Osteoblast (primary cell): ENCODE data around the gene TNRC18. TPM values are rescaled to one million over a fixed set of nuclear protein-coding genes. Genes with fewer than 3 reads are reported as not detected.
"Not testable (repeated sequence)": the region's sequence is repeated elsewhere in the genome, so short reads cannot be mapped to it uniquely, and the experiment has no call there.

Experiments
- DNase-seq: peaks from one replicate; pipeline ENCODE4 v3.0.0; 2011; ENCODE audit warnings: low spot score, mixed read lengths; ENCODE audit not compliant: insufficient read length; ENCODE audit errors: missing footprints
- H2AFZ ChIP-seq: 2 replicates; pipeline ENCODE4 v1.6.0; 2011; ENCODE audit warnings: mild to moderate bottlenecking, low read length
- H3K27ac ChIP-seq: 2 replicates; pipeline ENCODE4 v1.5.1; 2011; ENCODE audit warnings: mild to moderate bottlenecking, low read depth, low read length, moderate library complexity
- H3K27me3 ChIP-seq: 2 replicates; pipeline ENCODE4 v1.6.0; 2012; ENCODE audit warnings: mild to moderate bottlenecking, control low read depth, inconsistent platforms, low read length, moderate library complexity; ENCODE audit not compliant: insufficient read depth
- H3K36me3 ChIP-seq: 2 replicates; pipeline ENCODE4 v1.5.1; 2011; ENCODE audit warnings: mild to moderate bottlenecking, low read length, control low read depth, moderate library complexity; ENCODE audit not compliant: insufficient read depth
- H3K4me1 ChIP-seq: 2 replicates; pipeline ENCODE4 v1.5.1; 2011; ENCODE audit warnings: mild to moderate bottlenecking, low read length, control low read depth, moderate library complexity; ENCODE audit not compliant: insufficient read depth
- H3K4me2 ChIP-seq: 2 replicates; pipeline ENCODE4 v1.6.0; 2011; ENCODE audit warnings: mild to moderate bottlenecking, low read length; ENCODE audit not compliant: insufficient read depth
- H3K4me3 ChIP-seq: fragments of 200-600 bp; sonication (generic); 3 replicates; pipeline ENCODE4 v1.5.1; 2012; ENCODE audit warnings: mild to moderate bottlenecking, low read length, inconsistent platforms; ENCODE audit not compliant: insufficient read depth
- H3K79me2 ChIP-seq: 2 replicates; pipeline ENCODE4 v1.6.0; 2012; ENCODE audit warnings: mild to moderate bottlenecking, low read length, control low read depth, inconsistent platforms; ENCODE audit not compliant: insufficient read depth
- H3K9me3 ChIP-seq: 2 replicates; pipeline ENCODE4 v1.5.1; 2011; ENCODE audit warnings: low read depth, low read length, control low read depth
- H4K20me1 ChIP-seq: 2 replicates; pipeline ENCODE4 v1.6.0; 2012; ENCODE audit warnings: mild to moderate bottlenecking, low read length, control low read depth; ENCODE audit not compliant: insufficient read depth
- total RNA-seq: library from RNA; depleted of rRNA; stranded (reverse); fragments of >200 nt; gene quantifications from 2 replicates; pipeline ENCODE4 v1.2.3, GENCODE V29; 2012
- TF ChIP-seq, protein P1 (sequence below): IDR thresholded peaks from 2 replicates; pipeline ENCODE4 v1.5.1; 2011; ENCODE audit warnings: mild to moderate bottlenecking, low read depth, low read length, moderate library complexity; ENCODE audit errors: extremely low read depth

Gene TNRC18
- total RNA-seq, 1 donor = 83.6 TPM

DNA sequence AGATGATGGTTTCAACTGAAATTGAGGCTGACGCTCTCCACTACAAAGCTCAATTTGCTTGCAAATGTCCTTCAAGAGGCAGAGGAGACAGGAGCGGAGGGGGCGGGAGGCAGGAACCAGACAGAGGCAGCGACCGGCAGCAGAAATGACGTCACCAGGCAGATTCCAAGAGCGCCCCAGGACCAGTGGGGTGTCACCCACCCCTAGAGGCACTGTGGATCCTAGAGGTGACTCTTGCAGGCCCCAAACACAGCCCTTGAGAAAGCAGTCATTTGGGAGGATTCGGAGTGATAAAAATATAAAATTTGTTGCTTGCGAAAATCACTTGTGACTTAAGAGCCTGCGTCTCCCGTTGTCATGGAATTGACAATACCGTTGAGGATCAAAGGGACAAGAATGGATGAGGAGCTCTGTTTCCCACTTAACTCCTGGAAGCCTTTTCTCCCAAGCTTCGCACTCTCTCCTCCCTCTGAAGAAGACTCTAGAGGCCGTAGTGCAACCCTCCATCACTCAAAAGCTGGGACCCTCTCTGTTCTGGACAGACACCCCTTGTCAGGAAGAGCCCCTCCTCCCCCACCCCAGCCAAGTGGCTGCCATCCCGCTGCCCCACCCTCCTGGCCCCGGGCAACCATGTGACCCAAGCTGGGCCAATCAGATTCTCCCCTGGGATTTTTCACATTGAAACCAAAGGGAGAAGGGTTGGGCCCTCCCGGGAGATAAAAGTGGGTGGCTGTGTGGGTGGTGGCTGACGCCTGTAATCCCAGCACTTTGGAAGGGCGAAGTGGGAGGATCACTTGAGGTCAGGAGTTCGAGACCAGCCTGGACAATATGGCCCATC lies 157.2 kb downstream of the TNRC18 start:
- Histone ChIP-seq H3K4me3 (no peak overlapping the region), H3K36me3 (no peaks in the 10 kb centered on the region), H3K4me2 (no peak overlapping the region), H3K27me3 (no peaks in the 10 kb centered on the region), H3K79me2 (no peaks in the 10 kb centered on the region), H4K20me1 (no peaks in the 10 kb centered on the region), H3K27ac (no peak overlapping the region), H3K4me1 (no peaks in the 10 kb centered on the region), H2AFZ (no peak overlapping the region), H3K9me3 (no peaks in the 10 kb centered on the region)
- TF ChIP-seq, protein P1, sequence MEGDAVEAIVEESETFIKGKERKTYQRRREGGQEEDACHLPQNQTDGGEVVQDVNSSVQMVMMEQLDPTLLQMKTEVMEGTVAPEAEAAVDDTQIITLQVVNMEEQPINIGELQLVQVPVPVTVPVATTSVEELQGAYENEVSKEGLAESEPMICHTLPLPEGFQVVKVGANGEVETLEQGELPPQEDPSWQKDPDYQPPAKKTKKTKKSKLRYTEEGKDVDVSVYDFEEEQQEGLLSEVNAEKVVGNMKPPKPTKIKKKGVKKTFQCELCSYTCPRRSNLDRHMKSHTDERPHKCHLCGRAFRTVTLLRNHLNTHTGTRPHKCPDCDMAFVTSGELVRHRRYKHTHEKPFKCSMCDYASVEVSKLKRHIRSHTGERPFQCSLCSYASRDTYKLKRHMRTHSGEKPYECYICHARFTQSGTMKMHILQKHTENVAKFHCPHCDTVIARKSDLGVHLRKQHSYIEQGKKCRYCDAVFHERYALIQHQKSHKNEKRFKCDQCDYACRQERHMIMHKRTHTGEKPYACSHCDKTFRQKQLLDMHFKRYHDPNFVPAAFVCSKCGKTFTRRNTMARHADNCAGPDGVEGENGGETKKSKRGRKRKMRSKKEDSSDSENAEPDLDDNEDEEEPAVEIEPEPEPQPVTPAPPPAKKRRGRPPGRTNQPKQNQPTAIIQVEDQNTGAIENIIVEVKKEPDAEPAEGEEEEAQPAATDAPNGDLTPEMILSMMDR = no peak
- peak; percentile 35 for DNase-seq

DNA sequence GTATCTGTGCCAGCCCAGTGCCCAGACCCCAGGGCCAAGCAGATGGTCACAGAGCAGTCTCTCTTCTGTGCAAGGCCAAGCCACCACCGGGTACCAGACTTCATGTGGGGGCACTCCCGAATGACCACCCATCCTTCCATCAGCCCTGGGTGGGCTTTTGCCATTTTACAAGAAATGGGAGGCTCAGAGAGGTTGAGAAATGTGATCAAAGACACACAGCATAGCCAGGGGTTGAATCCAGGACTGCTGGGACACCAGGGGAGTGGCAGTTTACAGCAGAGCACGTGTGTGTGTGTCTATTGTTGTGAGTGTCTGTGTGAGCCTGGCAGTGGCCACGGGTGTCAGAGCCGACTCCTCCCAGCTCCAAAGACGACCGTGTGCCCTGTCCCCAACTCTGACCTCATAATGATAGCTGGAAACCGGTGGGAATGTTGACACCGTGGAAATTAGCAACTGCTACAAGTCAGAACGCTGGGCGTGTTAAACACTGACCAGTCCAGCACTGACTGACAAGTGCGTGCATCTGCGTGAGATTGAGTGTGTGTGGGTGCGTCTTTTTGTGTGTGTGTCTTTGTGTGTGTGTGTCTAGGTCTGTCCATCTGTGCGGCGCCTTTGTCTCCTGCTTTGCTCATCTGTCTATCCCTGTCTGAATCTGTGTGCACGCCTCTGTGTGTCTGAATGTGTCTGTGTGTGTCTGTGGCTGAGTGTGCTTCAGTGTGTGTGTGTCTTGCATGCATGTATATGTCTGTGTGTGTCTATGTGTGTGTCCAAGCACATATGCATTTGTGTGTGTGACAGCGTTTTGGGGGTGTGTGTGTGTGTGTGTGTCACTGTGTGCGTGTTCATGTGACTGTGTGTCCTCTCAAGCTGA lies 158.1 kb downstream of the TNRC18 start:
- Histone ChIP-seq H3K4me3 (no peak overlapping the region), H3K4me2 (no peak overlapping the region), H4K20me1 (no peaks in the 10 kb centered on the region), H3K36me3 (no peaks in the 10 kb centered on the region), H3K27me3 (no peaks in the 10 kb centered on the region), H3K79me2 (no peaks in the 10 kb centered on the region), H3K27ac (no peak overlapping the region), H2AFZ (no peak overlapping the region), H3K4me1 (no peaks in the 10 kb centered on the region), H3K9me3 (no peaks in the 10 kb centered on the region)
- peak; percentile 6 for DNase-seq
- TF ChIP-seq, protein P1 = no peak

DNA sequence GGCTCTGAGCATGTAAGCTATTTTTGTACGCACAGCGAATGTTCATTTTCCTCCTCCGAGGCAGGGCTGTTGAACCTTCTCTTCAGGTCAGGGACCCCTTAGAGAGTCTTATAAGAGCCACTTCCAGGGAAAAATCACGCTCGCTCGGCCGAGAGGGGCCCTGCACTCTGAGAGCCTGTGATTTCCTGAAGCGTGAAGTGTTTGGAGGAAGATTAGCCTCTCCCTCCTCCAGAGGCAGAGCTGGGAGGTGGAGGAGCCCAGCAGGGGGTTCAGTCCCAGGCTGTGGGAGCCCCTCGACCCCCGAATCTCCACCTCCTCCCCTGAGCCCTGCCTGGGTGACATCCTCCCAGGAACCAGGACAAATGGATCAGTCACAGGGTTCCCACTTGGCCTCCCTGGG lies 160.6 kb downstream of the TNRC18 start:
- H3K4me2 ChIP-seq, H3K4me1 ChIP-seq, H3K27ac ChIP-seq, DNase-seq, H3K36me3 ChIP-seq, H4K20me1 ChIP-seq, H3K79me2 ChIP-seq, H3K9me3 ChIP-seq, H3K27me3 ChIP-seq, H2AFZ ChIP-seq, H3K4me3 ChIP-seq: not testable (repeated sequence)

DNA sequence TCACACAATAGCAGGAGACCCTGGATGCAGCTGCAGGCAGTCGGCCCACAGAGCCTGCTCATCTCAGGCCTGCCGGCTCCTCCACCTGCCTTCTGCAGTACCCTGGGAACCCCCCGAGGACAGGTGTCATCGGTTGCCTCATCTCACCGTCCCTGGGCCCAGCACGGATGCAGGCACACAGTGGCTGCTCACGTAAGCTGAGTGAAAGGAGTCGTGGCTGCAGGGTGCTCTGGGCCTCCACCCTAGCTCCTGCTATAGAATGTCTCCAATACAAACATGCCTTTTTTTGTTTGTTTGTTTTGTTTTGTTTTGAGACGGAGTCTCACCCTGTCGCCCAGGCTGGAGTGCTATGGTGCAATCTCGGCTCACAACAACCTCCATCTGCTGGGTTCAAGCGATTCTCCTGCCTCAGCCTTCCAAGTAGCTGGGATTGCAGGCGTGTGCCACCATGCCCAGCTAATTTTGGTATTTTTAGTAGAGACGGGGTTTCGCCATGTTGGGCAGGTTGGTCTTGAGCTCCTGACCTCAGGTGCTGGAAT lies 163.0 kb downstream of the TNRC18 start:
- H2AFZ ChIP-seq, H3K9me3 ChIP-seq, H3K36me3 ChIP-seq, H4K20me1 ChIP-seq, H3K79me2 ChIP-seq, H3K4me1 ChIP-seq, H3K4me3 ChIP-seq, H3K27ac ChIP-seq, DNase-seq, H3K27me3 ChIP-seq, H3K4me2 ChIP-seq: not testable (repeated sequence)

Other genes starting within 250 kb of the TNRC18 start
- 63.7 and 68.4 TPM in 2 replicates for gene WIPI2, start 233.6 kb downstream of the TNRC18 start, total RNA-seq
- gene SLC29A4, start 140.9 kb downstream of the TNRC18 start, total RNA-seq = 0.88 and 1.1 TPM in 2 replicates
- 8.8 and 9.4 TPM in 2 replicates for gene FBXL18, start 90.0 kb upstream of the TNRC18 start, total RNA-seq
- 3,672 and 4,357 TPM in 2 replicates for gene ACTB, start 106.8 kb upstream of the TNRC18 start, total RNA-seq
- gene FSCN1, start 169.0 kb upstream of the TNRC18 start, total RNA-seq = 163 and 182 TPM in 2 replicates